Liver (tissue), 9 donors: ENCODE data around the gene RNF5. TPM values are rescaled to one million over a fixed set of nuclear protein-coding genes. Genes with fewer than 3 reads are reported as not detected.

Experiments
- DNase-seq: peaks from one replicate; pipeline ENCODE4 v3.0.0-alpha.2; 2017; ENCODE audit warnings: low spot score
- H3K27ac ChIP-seq, 2 donors: one replicate each; pipeline ENCODE4 v1.7.0; 2013; ENCODE audit warnings: inconsistent platforms in 2 of 2, low read length in 2 of 2, control low read depth in 1 of 2, low read depth in 1 of 2, mild to moderate bottlenecking in 1 of 2
- H3K27me3 ChIP-seq, 4 donors: one replicate each; pipeline versions ENCODE4 v1.6.1 to v1.7.0; 2013; ENCODE audit warnings: low read length in 3 of 4, inconsistent platforms in 1 of 4, mild to moderate bottlenecking in 1 of 4, moderate library complexity in 1 of 4; ENCODE audit not compliant: control insufficient read depth in 4 of 4, insufficient read depth in 4 of 4
- H3K36me3 ChIP-seq, 4 donors: one replicate each; pipeline versions ENCODE4 v1.6.1 to v1.7.0; 2013; ENCODE audit warnings: low read length in 3 of 4, mild to moderate bottlenecking in 3 of 4, low read depth in 1 of 4, moderate library complexity in 1 of 4; ENCODE audit not compliant: control insufficient read depth in 4 of 4, insufficient read depth in 3 of 4
- H3K4me1 ChIP-seq, 4 donors: one replicate each; pipeline versions ENCODE4 v1.6.1 to v1.7.0; 2013; ENCODE audit warnings: low read length in 3 of 4, mild to moderate bottlenecking in 3 of 4, moderate library complexity in 1 of 4; ENCODE audit not compliant: control insufficient read depth in 4 of 4, insufficient read depth in 4 of 4
- H3K4me3 ChIP-seq, 3 donors: one replicate each; pipeline versions ENCODE4 v1.6.1 to v1.7.0; 2013; ENCODE audit warnings: low read length in 3 of 3, control low read depth in 1 of 3, low read depth in 1 of 3, mild to moderate bottlenecking in 1 of 3
- H3K9ac ChIP-seq, 2 donors: one replicate each; pipeline ENCODE4 v1.7.0; 2013; ENCODE audit warnings: low read length in 2 of 2, mild to moderate bottlenecking in 2 of 2, moderate library complexity in 2 of 2, control low read depth in 1 of 2, low read depth in 1 of 2
- H3K9me3 ChIP-seq, 4 donors: one replicate each; pipeline versions ENCODE4 v1.6.1 to v1.7.0; 2013; ENCODE audit warnings: low read length in 3 of 4; ENCODE audit not compliant: control insufficient read depth in 4 of 4
- FOXA1 ChIP-seq: IDR thresholded peaks from 2 replicates; pipeline ENCODE4 v1.6.1; 2016; ENCODE audit warnings: antibody characterized with exemption
- FOXA2 ChIP-seq: IDR thresholded peaks from 2 replicates; pipeline ENCODE4 v1.6.1; 2016; ENCODE audit warnings: antibody characterized with exemption
- HNF4G ChIP-seq: IDR thresholded peaks from 2 replicates; pipeline ENCODE4 v1.6.1; 2016; ENCODE audit warnings: antibody characterized with exemption
- NR2F2 ChIP-seq: IDR thresholded peaks from 2 replicates; pipeline ENCODE4 v1.6.1; 2016; ENCODE audit warnings: antibody characterized with exemption
- RXRA ChIP-seq, 2 donors: IDR thresholded peaks; 2 replicates each; pipeline ENCODE4 v1.6.1; 2017 to 2018; ENCODE audit warnings: antibody characterized with exemption in 2 of 2, mild to moderate bottlenecking in 1 of 2
- SP1 ChIP-seq: IDR thresholded peaks from 2 replicates; pipeline ENCODE4 v1.6.1; 2018; ENCODE audit warnings: antibody characterized with exemption, mild to moderate bottlenecking
- YY1 ChIP-seq: IDR thresholded peaks from 2 replicates; pipeline ENCODE4 v1.6.1; 2016; ENCODE audit warnings: antibody characterized with exemption, mild to moderate bottlenecking
- WGBS: extraction: QIAGEN DNeasy Blood & Tissue Kit; methylation state at CpG from one replicate; pipeline ENCODE4 v1.1.7; 2013; 5-methylcytosine and 5-hydroxymethylcytosine counted together
- polyA plus RNA-seq, 2 donors: library from polyadenylated mRNA; stranded (reverse) in 1 of 2; unstranded in 1 of 2; fragments of 200-250 nt in 1 of 2; fragments of >200 nt in 1 of 2; fragmentation: Nextera tagmentation in 1 of 2; extraction: Ambion mirVana in 1 of 2; gene quantifications; one replicate each; pipeline versions ENCODE4 v1.2.1 to v1.2.3, GENCODE V29; 2013 to 2015
- total RNA-seq, 2 donors: library from RNA; depleted of rRNA; stranded (reverse); fragments of >200 nt; gene quantifications; one replicate each; pipeline ENCODE4 v1.2.3, GENCODE V29; 2014
- TF ChIP-seq, protein P1 (sequence below): IDR thresholded peaks from 2 replicates; pipeline ENCODE4 v1.6.1; 2016; ENCODE audit warnings: antibody characterized with exemption
- TF ChIP-seq, protein P2 (sequence below): IDR thresholded peaks from 2 replicates; pipeline ENCODE4 v1.6.1; 2016; ENCODE audit warnings: antibody characterized with exemption, mild to moderate bottlenecking
- TF ChIP-seq, protein P3 (sequence below): fragments of 150-350 bp; IDR thresholded peaks from 2 replicates; pipeline ENCODE4 v1.5.1; 2017; ENCODE audit warnings: improper control_type of control experiment, low read depth, low read length; ENCODE audit not compliant: missing input control
- donor health status: healthy.
- donor health status: healthy.
- donor health status: healthy.
- donor health status: healthy.
- donor health status: healthy.

RNF5 gene
- total and polyA plus RNA-seq, 4 donors: 51.5 to 85.9 (median 61.0) TPM

DNA sequence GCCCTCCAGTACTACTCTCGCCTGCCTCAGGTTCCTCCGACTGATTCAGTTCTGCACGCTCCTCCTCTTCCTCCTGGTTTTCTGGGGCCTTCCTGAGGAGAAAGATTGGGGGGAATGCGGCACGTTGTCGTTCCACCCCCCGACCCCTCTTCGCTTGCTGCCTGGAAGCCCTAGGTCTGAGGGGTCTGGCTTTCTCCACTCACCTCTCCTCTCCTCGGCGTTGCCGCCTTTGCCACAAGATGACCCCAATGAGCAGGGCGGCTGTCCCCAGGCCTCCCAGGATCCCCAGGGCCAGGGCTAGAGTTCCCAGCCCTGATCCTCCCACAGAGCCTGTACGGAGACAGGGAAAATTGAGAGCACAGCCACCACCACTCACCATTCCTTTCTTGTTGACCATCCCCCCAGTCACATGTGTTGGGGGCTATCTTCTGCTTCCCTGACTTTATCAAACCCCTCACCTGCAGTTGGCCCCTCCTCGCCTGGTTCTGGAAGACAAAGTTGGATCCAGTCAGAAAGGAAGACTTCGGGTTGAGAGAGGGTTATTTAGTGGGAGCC lies 3.0 kb downstream of the RNF5 start:
- H3K36me3 ChIP-seq: peaks cover 0 to 22% (median 10%) of the 10 kb centered on the region in 4 donors
- H3K4me3 ChIP-seq: no peak overlapping the region
- no peaks in the 10 kb centered on the region for H3K27me3 ChIP-seq
- TF ChIP-seq YY1 (no peak), SP1 (no peak), NR2F2 (no peak), HNF4G (no peak), FOXA1 (no peak)
- TF ChIP-seq, protein P1, sequence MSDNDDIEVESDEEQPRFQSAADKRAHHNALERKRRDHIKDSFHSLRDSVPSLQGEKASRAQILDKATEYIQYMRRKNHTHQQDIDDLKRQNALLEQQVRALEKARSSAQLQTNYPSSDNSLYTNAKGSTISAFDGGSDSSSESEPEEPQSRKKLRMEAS: no peak
- TF ChIP-seq, protein P2, sequence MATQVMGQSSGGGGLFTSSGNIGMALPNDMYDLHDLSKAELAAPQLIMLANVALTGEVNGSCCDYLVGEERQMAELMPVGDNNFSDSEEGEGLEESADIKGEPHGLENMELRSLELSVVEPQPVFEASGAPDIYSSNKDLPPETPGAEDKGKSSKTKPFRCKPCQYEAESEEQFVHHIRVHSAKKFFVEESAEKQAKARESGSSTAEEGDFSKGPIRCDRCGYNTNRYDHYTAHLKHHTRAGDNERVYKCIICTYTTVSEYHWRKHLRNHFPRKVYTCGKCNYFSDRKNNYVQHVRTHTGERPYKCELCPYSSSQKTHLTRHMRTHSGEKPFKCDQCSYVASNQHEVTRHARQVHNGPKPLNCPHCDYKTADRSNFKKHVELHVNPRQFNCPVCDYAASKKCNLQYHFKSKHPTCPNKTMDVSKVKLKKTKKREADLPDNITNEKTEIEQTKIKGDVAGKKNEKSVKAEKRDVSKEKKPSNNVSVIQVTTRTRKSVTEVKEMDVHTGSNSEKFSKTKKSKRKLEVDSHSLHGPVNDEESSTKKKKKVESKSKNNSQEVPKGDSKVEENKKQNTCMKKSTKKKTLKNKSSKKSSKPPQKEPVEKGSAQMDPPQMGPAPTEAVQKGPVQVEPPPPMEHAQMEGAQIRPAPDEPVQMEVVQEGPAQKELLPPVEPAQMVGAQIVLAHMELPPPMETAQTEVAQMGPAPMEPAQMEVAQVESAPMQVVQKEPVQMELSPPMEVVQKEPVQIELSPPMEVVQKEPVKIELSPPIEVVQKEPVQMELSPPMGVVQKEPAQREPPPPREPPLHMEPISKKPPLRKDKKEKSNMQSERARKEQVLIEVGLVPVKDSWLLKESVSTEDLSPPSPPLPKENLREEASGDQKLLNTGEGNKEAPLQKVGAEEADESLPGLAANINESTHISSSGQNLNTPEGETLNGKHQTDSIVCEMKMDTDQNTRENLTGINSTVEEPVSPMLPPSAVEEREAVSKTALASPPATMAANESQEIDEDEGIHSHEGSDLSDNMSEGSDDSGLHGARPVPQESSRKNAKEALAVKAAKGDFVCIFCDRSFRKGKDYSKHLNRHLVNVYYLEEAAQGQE: no peak
- TF ChIP-seq, protein P3, sequence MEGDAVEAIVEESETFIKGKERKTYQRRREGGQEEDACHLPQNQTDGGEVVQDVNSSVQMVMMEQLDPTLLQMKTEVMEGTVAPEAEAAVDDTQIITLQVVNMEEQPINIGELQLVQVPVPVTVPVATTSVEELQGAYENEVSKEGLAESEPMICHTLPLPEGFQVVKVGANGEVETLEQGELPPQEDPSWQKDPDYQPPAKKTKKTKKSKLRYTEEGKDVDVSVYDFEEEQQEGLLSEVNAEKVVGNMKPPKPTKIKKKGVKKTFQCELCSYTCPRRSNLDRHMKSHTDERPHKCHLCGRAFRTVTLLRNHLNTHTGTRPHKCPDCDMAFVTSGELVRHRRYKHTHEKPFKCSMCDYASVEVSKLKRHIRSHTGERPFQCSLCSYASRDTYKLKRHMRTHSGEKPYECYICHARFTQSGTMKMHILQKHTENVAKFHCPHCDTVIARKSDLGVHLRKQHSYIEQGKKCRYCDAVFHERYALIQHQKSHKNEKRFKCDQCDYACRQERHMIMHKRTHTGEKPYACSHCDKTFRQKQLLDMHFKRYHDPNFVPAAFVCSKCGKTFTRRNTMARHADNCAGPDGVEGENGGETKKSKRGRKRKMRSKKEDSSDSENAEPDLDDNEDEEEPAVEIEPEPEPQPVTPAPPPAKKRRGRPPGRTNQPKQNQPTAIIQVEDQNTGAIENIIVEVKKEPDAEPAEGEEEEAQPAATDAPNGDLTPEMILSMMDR: no peak
- WGBS: 93% methylated on average over 15 of the region's 15 CpGs
- no peak overlapping the region for H3K9ac ChIP-seq
- no peak for DNase-seq
- H3K4me1 ChIP-seq: peaks cover 0 to 28% (median 26%) of the 10 kb centered on the region in 4 donors
- no peaks in the 10 kb centered on the region for H3K9me3 ChIP-seq
- H3K27ac ChIP-seq: no peak overlapping the region

DNA sequence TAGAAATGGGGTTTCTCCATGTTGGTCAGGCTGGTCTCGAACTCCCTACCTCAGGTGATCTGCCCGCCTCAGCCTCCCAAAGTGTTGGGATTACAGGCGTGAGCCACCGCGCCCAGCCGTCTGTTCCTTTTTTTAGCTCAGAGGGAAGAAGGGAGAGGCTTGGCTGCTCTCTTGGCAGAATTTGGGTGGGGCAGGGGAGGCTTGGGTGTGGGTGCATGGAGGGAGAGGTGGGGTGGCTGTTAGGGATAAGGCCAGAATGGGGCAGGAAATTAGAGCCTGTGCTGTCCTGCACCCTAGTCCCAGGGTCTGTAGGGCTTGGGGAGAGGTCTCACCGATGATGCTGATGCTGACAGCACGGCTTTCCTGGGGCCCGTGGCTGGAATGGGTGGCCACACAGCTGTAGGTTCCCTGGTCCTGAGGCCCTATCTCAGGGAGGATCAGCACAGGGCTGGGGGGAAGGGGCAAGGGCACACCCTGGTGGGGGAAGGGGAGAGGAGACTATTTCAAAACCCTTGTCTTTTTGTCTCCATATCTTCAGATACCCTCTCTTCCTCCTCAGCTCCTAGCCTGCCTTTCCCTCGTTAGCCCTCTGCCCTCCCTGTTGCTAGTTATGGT lies 3.8 kb downstream of the RNF5 start:
- Histone ChIP-seq H3K9me3 (no peaks in the 10 kb centered on the region), H3K4me3 (no peak overlapping the region), H3K9ac (no peak overlapping the region), H3K27ac (no peak overlapping the region), H3K27me3 (no peaks in the 10 kb centered on the region), H3K4me1 (peaks cover 0 to 20% (median 18%) of the 10 kb centered on the region in 4 donors), H3K36me3 (peaks cover 0 to 29% (median 13%) of the 10 kb centered on the region in 4 donors)
- WGBS: 87% methylated on average over 10 of the region's 10 CpGs
- peak; percentile 74 for DNase-seq
- TF ChIP-seq, protein P2: no peak
- TF ChIP-seq NR2F2 (no peak), RXRA (IDR thresholded peaks at IDR 0.05) (no peak), YY1 (no peak), SP1 (no peak), FOXA2 (no peak)
- TF ChIP-seq, protein P1: no peak
- TF ChIP-seq, protein P3: no peak
